Thoracic aorta (tissue), 2 donors: ENCODE data around the gene NADK2. TPM values are rescaled to one million over a fixed set of nuclear protein-coding genes. Genes with fewer than 3 reads are reported as not detected.

Experiments
- ATAC-seq: fragments of 150-250 bp; one replicate; pipeline ENCODE4 v1.8.0; 2017; ENCODE audit warnings: low read depth; ENCODE audit not compliant: insufficient number of reproducible peaks, low FRiP score
- DNase-seq: peaks from one replicate; pipeline ENCODE4 v3.0.0-alpha.2; 2020; ENCODE audit warnings: low spot score
- H3K27ac ChIP-seq, 2 donors: fragments of 200-600 bp; sonication (generic); 1 replicate in 1 of 2; 2 replicates in 1 of 2; pipeline ENCODE4 v1.5.1; 2016; ENCODE audit warnings: mild to moderate bottlenecking in 2 of 2, moderate library complexity in 2 of 2
- H3K27me3 ChIP-seq: fragments of 200-600 bp; sonication (generic); replicated peaks from 2 replicates; pipeline ENCODE4 v1.6.0; 2016; ENCODE audit warnings: mild to moderate bottlenecking; ENCODE audit not compliant: insufficient read depth
- H3K36me3 ChIP-seq: fragments of 200-600 bp; sonication (generic); one replicate; pipeline ENCODE4 v1.5.1; 2016
- H3K4me1 ChIP-seq, 2 donors: fragments of 200-600 bp; sonication (generic); 1 replicate in 1 of 2; 2 replicates in 1 of 2; pipeline versions ENCODE4 v1.5.1 to v1.6.0; 2016; ENCODE audit warnings: low read depth in 2 of 2, mild to moderate bottlenecking in 1 of 2; ENCODE audit not compliant: control insufficient read depth in 1 of 2
- H3K4me3 ChIP-seq: fragments of 200-600 bp; sonication (generic); 2 replicates; pipeline ENCODE4 v1.5.1; 2016; ENCODE audit warnings: mild to moderate bottlenecking
- H3K9me3 ChIP-seq: fragments of 200-600 bp; sonication (generic); 2 replicates; pipeline ENCODE4 v1.5.1; 2016
- total RNA-seq, 2 donors: library from RNA; depleted of rRNA; stranded (reverse); fragments of >200 nt; gene quantifications; one replicate each; pipeline versions ENCODE4 v1.1.0 to v1.2.3, GENCODE V29; 2016
- TF ChIP-seq, protein P1 (sequence below): fragments of 200-600 bp; sonication (generic); IDR thresholded peaks from one replicate; pipeline ENCODE4 v1.5.1; 2019; ENCODE audit warnings: antibody characterized with exemption

NADK2 gene
- total RNA-seq, 2 donors from 2014 or later, result 16.2 to 31.5 TPM

DNA sequence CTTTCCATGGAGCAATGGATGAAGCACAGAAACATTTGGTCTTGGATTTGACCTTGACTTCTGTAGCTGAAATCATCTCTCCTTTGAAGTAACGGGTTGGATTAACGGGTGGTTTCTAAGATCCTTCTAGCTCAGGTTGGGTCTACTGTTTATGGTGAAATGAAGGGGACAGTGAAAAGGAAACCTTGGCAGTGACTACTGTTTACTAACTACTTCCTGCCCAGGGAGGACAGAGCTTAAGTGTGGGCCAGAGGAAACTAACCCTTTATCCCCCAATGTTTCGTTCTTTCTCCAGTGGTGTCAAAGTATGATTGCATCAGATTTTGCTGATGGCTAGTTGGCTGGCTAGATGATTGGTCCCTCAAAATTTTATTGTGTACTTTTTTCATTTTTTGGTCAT lies 67.6 kb downstream of the NADK2 start:
- Histone ChIP-seq H3K36me3 (no peaks in the 10 kb centered on the region), H3K27me3 (no peaks in the 10 kb centered on the region), H3K27ac (no peak overlapping the region), H3K4me1 (peaks cover 0 to 8% of the 10 kb centered on the region in 2 donors), H3K9me3 (no peaks in the 10 kb centered on the region), H3K4me3 (no peak overlapping the region)
- TF ChIP-seq, protein P1, sequence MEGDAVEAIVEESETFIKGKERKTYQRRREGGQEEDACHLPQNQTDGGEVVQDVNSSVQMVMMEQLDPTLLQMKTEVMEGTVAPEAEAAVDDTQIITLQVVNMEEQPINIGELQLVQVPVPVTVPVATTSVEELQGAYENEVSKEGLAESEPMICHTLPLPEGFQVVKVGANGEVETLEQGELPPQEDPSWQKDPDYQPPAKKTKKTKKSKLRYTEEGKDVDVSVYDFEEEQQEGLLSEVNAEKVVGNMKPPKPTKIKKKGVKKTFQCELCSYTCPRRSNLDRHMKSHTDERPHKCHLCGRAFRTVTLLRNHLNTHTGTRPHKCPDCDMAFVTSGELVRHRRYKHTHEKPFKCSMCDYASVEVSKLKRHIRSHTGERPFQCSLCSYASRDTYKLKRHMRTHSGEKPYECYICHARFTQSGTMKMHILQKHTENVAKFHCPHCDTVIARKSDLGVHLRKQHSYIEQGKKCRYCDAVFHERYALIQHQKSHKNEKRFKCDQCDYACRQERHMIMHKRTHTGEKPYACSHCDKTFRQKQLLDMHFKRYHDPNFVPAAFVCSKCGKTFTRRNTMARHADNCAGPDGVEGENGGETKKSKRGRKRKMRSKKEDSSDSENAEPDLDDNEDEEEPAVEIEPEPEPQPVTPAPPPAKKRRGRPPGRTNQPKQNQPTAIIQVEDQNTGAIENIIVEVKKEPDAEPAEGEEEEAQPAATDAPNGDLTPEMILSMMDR, result no peak
- no peak for ATAC-seq
- no peak for DNase-seq

DNA sequence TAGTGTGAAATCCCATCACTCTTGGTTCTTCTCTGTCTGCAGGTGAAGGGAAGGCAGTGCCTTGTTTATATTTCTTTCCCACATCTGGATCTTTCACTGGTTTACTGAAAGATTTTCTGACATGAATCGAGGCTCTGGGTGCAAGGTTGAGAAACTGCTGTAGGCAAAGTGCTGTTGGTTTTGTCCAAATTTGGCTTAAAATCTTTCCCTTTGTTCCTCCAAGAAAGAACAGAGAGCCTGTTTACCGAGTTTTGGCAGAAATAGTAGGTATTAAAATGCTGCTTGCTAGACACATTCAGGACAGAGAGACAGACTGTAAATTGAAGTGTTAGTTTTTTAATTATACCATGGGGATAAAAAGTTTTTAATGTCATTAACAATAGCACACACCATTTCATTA lies 68.3 kb downstream of the NADK2 start:
- H3K27ac ChIP-seq, result no peak overlapping the region
- DNase-seq (no peak), ATAC-seq (no peak)
- H3K9me3 ChIP-seq, result no peaks in the 10 kb centered on the region
- H3K36me3 ChIP-seq, result peaks cover 6% of the 10 kb centered on the region
- TF ChIP-seq, protein P1, result no peak
- no peaks in the 10 kb centered on the region for H3K27me3 ChIP-seq
- peaks cover 0 to 8% of the 10 kb centered on the region in 2 donors for H3K4me1 ChIP-seq
- no peak overlapping the region for H3K4me3 ChIP-seq

DNA sequence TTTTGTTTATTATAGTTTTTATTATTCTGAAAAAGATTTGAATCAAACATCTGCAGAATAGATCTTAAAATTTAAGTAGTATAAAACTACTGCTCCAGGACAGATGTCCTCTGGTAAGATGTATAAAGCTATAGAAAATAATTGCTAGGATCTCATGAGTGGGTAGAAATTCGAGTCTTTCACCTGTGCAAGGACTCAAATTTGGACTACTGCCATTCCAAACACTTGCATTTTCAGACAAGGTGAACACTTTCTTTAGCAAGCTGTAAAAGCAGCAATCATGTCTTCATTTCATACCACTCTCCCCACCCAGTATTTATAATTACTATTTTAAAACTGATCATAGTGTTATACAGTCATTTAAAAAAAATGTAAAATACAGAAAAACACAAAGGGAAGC lies 69.1 kb downstream of the NADK2 start:
- H3K27me3 ChIP-seq, result no peaks in the 10 kb centered on the region
- H3K27ac ChIP-seq, result no peak overlapping the region
- TF ChIP-seq, protein P1, result no peak
- H3K4me1 ChIP-seq, result peaks cover 0 to 8% of the 10 kb centered on the region in 2 donors
- DNase-seq, result no peak
- H3K9me3 ChIP-seq, result no peaks in the 10 kb centered on the region
- ATAC-seq, result no peak
- no peak overlapping the region for H3K4me3 ChIP-seq
- H3K36me3 ChIP-seq, result peaks cover 14% of the 10 kb centered on the region

DNA sequence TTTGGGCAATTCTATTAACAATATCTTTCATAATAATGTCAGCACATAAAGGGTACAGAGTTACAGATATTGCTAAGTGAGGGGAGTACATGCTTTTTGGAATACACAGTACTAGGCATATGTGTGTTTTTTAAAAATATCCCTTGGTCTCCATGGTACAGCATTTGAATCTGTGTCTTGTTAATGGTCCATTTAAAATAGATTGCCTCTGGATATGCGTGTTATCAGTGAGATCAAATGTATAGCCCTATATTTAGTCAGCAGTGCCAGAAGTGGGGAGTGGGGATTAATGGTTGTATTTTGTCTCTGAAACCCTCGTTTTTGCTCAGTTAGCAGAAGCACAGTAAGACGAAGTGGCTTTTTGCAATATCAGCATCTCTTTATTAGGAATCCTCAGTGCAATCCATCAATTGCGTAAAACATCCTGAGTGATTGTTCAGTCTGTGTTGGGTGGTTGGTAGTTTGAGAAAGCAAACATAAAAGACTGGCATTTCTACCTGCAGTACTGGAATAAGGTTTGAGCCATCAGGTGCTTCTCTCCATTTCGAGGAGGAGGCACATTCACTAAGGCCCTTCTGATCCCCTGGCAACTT lies 70.8 kb downstream of the NADK2 start:
- Histone ChIP-seq H3K9me3 (no peaks in the 10 kb centered on the region), H3K27me3 (no peaks in the 10 kb centered on the region), H3K4me1 (peaks cover 0 to 8% of the 10 kb centered on the region in 2 donors), H3K27ac (no peak overlapping the region), H3K36me3 (peaks cover 18% of the 10 kb centered on the region), H3K4me3 (no peak overlapping the region)
- TF ChIP-seq, protein P1, result no peak
- DNase-seq, result no peak
- no peak for ATAC-seq

DNA sequence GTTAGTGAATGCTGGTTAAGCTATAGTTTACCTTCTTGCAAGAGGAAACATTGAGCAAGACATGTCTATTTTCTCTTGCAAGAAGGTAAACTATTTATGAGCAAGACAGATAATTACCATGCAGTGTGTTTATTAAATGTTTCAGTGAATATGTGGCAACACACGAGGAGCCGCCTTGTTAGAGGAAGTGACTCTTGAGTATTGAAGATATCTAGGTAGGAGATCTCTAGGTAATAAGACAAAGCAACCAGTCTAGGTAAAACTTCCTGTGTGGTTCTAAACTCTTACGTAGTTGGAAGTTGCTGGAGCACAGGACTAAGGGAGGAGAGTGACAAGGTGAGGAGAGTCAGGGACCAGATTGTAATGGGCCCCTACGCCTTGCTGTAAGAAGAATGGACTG lies 73.0 kb downstream of the NADK2 start:
- ATAC-seq (no peak), DNase-seq (no peak)
- Histone ChIP-seq H3K27me3 (no peaks in the 10 kb centered on the region), H3K9me3 (no peaks in the 10 kb centered on the region), H3K36me3 (peaks cover 25% of the 10 kb centered on the region), H3K27ac (no peak overlapping the region), H3K4me3 (no peak overlapping the region), H3K4me1 (peaks cover 0 to 4% of the 10 kb centered on the region in 2 donors)
- TF ChIP-seq, protein P1, result no peak
